ENCODE results near the gene DCC.
"Not testable (repeated sequence)": the region's sequence is repeated elsewhere in the genome, so short reads cannot be mapped to it uniquely, and the experiment has no call there.

DCC gene

DNA sequence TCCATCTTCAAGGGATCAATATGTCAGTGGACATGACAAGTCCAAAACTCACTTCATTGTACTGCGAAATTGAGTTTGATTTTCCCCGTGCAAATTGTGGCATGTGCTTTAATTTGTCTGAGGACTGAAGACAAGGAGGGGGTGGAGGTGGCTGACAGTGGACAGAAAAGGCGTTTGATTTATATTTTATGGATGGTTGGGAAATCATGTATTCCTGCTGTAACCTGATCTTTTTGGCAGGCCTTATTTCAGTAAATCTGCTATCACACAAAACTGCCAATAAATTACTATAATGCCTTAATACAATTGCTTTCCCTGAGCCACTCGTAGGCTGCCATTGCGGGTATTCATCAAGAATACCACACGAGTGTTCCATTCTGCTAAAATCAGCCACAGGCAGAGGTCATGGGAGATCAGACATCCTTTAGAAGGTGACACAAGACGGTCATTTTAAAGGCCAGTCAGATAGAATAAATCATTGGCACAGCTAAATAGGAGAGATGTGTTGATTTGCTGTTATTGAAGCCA is 1164.0 kb downstream of the DCC start:
- no peak overlapping the region for H2AFZ ChIP-seq (ENCODE audit: low read length)
- H3K27me3 ChIP-seq (ENCODE audit: insufficient read depth, low read length, poor library complexity, severe bottlenecking) = no peaks in the 10 kb centered on the region
- H3K4me1 ChIP-seq (ENCODE audit: insufficient read depth, low read length, poor library complexity, severe bottlenecking) = no peaks in the 10 kb centered on the region
- no peaks in the 10 kb centered on the region for H3K79me2 ChIP-seq (ENCODE audit: insufficient read depth, low read length)
- H3F3A ChIP-seq (ENCODE audit: low read depth) = no peaks in the 10 kb centered on the region
- no peak overlapping the region for H3K9ac ChIP-seq (ENCODE audit: low read depth, low read length, poor library complexity, severe bottlenecking)
- H4K20me1 ChIP-seq (ENCODE audit: insufficient read depth, low read length, poor library complexity, severe bottlenecking) = no peaks in the 10 kb centered on the region
- H3K36me3 ChIP-seq (ENCODE audit: insufficient read depth, low read length) = no peaks in the 10 kb centered on the region
- H3K9me2 ChIP-seq (replicated peaks; ENCODE audit: low read depth, low read length) = no peaks in the 10 kb centered on the region
- no peak for TF ChIP-seq EZH2phosphoT487 (IDR thresholded peaks at IDR 0.05; ENCODE audit: borderline replicate concordance)
- TF ChIP-seq, protein P1, sequence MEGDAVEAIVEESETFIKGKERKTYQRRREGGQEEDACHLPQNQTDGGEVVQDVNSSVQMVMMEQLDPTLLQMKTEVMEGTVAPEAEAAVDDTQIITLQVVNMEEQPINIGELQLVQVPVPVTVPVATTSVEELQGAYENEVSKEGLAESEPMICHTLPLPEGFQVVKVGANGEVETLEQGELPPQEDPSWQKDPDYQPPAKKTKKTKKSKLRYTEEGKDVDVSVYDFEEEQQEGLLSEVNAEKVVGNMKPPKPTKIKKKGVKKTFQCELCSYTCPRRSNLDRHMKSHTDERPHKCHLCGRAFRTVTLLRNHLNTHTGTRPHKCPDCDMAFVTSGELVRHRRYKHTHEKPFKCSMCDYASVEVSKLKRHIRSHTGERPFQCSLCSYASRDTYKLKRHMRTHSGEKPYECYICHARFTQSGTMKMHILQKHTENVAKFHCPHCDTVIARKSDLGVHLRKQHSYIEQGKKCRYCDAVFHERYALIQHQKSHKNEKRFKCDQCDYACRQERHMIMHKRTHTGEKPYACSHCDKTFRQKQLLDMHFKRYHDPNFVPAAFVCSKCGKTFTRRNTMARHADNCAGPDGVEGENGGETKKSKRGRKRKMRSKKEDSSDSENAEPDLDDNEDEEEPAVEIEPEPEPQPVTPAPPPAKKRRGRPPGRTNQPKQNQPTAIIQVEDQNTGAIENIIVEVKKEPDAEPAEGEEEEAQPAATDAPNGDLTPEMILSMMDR (conservative IDR thresholded peaks at IDR 0.05; ENCODE audit: low read length) = no peak
- H3K4me2 ChIP-seq (ENCODE audit: low read depth, low read length, poor library complexity, severe bottlenecking) = no peak overlapping the region
- no peak overlapping the region for H3K4me3 ChIP-seq (ENCODE audit: low read length, poor library complexity, severe bottlenecking)
- H3K9me3 ChIP-seq (ENCODE audit: insufficient read depth, low read depth, low read length) = no peaks in the 10 kb centered on the region

DNA sequence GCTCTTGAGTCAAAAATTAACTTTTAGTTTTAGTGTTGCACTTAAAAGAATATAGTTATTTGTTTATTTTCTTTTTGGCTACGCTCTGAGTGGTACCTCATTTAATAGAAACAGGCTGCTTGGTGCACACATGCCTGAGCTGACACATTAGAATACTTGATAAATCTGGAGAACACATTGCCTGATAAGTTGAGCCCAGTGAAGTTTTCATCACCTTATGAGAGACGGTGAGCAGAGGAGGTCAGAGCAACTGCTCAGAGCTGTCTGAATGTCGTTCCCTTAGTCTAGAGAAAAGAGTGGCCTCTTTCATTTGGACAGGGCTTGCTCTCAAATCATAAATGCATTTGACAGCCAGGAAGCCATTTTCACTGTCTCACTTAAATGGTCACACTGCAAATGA is 1168.5 kb downstream of the DCC start:
- H3K4me3 ChIP-seq (ENCODE audit: low read length, poor library complexity, severe bottlenecking) = no peak overlapping the region
- H2AFZ ChIP-seq (ENCODE audit: low read length) = no peak overlapping the region
- no peaks in the 10 kb centered on the region for H3K36me3 ChIP-seq (ENCODE audit: insufficient read depth, low read length)
- no peaks in the 10 kb centered on the region for H3F3A ChIP-seq (ENCODE audit: low read depth)
- no peaks in the 10 kb centered on the region for H3K27me3 ChIP-seq (ENCODE audit: insufficient read depth, low read length, poor library complexity, severe bottlenecking)
- no peaks in the 10 kb centered on the region for H3K79me2 ChIP-seq (ENCODE audit: insufficient read depth, low read length)
- H3K4me2 ChIP-seq (ENCODE audit: low read depth, low read length, poor library complexity, severe bottlenecking) = no peak overlapping the region
- H4K20me1 ChIP-seq (ENCODE audit: insufficient read depth, low read length, poor library complexity, severe bottlenecking) = no peaks in the 10 kb centered on the region
- no peaks in the 10 kb centered on the region for H3K9me3 ChIP-seq (ENCODE audit: insufficient read depth, low read depth, low read length)
- no peak for TF ChIP-seq EZH2phosphoT487 (IDR thresholded peaks at IDR 0.05; ENCODE audit: borderline replicate concordance)
- TF ChIP-seq, protein P1 (conservative IDR thresholded peaks at IDR 0.05; ENCODE audit: low read length) = no peak
- H3K4me1 ChIP-seq (ENCODE audit: insufficient read depth, low read length, poor library complexity, severe bottlenecking) = no peaks in the 10 kb centered on the region
- H3K9me2 ChIP-seq (replicated peaks; ENCODE audit: low read depth, low read length) = no peaks in the 10 kb centered on the region
- H3K9ac ChIP-seq (ENCODE audit: low read depth, low read length, poor library complexity, severe bottlenecking) = no peak overlapping the region

DNA sequence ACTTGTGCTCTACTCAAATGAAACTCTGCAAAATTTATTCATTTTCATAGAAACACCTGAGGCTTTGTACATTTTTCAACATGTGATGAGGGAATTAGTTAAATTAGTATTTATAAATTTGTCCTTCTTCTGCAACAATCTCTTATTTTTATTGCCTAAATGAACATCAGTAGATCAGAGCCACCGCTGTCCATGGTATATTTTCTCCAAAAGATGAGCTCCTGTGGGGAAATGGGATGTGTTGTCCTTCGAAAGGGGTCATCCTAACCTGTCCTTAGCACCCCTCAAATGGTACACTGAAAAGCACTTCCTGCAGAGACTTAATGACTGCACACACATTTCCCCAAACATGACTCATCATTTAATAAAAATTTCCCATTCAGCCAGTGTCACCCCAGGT is 1169.9 kb downstream of the DCC start:
- Histone ChIP-seq H3K4me2 (ENCODE audit: low read depth, low read length, poor library complexity, severe bottlenecking) (no peak overlapping the region), H3K9me3 (ENCODE audit: insufficient read depth, low read depth, low read length) (no peaks in the 10 kb centered on the region), H3K4me3 (ENCODE audit: low read length, poor library complexity, severe bottlenecking) (no peak overlapping the region), H4K20me1 (ENCODE audit: insufficient read depth, low read length, poor library complexity, severe bottlenecking) (no peaks in the 10 kb centered on the region), H3K9ac (ENCODE audit: low read depth, low read length, poor library complexity, severe bottlenecking) (no peak overlapping the region), H3F3A (ENCODE audit: low read depth) (no peaks in the 10 kb centered on the region), H3K9me2 (replicated peaks; ENCODE audit: low read depth, low read length) (no peaks in the 10 kb centered on the region), H2AFZ (ENCODE audit: low read length) (no peak overlapping the region), H3K36me3 (ENCODE audit: insufficient read depth, low read length) (no peaks in the 10 kb centered on the region), H3K79me2 (ENCODE audit: insufficient read depth, low read length) (no peaks in the 10 kb centered on the region), H3K4me1 (ENCODE audit: insufficient read depth, low read length, poor library complexity, severe bottlenecking) (no peaks in the 10 kb centered on the region), H3K27me3 (ENCODE audit: insufficient read depth, low read length, poor library complexity, severe bottlenecking) (no peaks in the 10 kb centered on the region)
- TF ChIP-seq EZH2phosphoT487 (IDR thresholded peaks at IDR 0.05; ENCODE audit: borderline replicate concordance) = no peak
- TF ChIP-seq, protein P1 (conservative IDR thresholded peaks at IDR 0.05; ENCODE audit: low read length) = no peak

DNA sequence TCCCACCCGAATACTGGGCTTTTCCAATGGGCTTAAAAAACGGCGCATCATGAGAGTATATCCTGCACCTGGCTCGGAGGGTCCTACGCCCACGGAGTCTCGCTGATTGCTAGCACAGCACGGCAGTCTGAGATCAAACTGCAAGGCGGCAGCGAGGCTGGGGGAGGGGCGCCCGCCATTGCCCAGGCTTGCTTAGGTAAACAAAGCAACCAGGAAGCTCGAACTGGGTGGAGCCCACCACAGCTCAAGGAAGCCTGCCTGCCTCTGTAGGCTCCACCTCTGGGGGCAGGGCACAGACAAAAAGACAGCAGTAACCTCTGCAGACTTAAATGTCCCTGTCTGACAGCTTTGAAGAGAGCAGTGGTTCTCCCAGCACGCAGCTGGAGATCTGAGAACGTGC is 1171.7 kb downstream of the DCC start:
- H3K27me3 ChIP-seq (ENCODE audit: insufficient read depth, low read length, poor library complexity, severe bottlenecking); H3K4me1 ChIP-seq (ENCODE audit: insufficient read depth, low read length, poor library complexity, severe bottlenecking); H4K20me1 ChIP-seq (ENCODE audit: insufficient read depth, low read length, poor library complexity, severe bottlenecking); H3K9me3 ChIP-seq (ENCODE audit: insufficient read depth, low read depth, low read length); H2AFZ ChIP-seq (ENCODE audit: low read length); H3F3A ChIP-seq (ENCODE audit: low read depth); H3K4me2 ChIP-seq (ENCODE audit: low read depth, low read length, poor library complexity, severe bottlenecking); H3K9me2 ChIP-seq (replicated peaks; ENCODE audit: low read depth, low read length); H3K4me3 ChIP-seq (ENCODE audit: low read length, poor library complexity, severe bottlenecking); H3K36me3 ChIP-seq (ENCODE audit: insufficient read depth, low read length); H3K79me2 ChIP-seq (ENCODE audit: insufficient read depth, low read length); H3K9ac ChIP-seq (ENCODE audit: low read depth, low read length, poor library complexity, severe bottlenecking): not testable (repeated sequence)

All from Loucy (cell line).